K562 (cell line): ENCODE data around the gene ADORA2A. TPM values are rescaled to one million over a fixed set of nuclear protein-coding genes. Genes with fewer than 3 reads are reported as not detected.

Experiments used
- ATAC-seq: fragments of 200-7000 bp; cut with Tn5 transposase; 3 replicates; pipeline ENCODE4 v1.9.1; 2020; ENCODE audit warnings: moderate library complexity
- BruUV-seq: library from RNA; stranded (reverse); fragments of 400-500 nt; replicated peaks from 2 replicates; lab custom pipeline; 2021; lab: Mats Ljungman, UMichigan
- CTCF ChIA-PET: fragments of 300-600 bp; formaldehyde crosslinking; extraction: SDS; loops from one replicate; lab custom pipeline; 2021; ENCODE audit warnings: low intra/inter-chr PET ratio; lab: Yijun Ruan, JAX
- POLR2A ChIA-PET: fragments of 300-600, 350-650 bp; sonication (Branson Sonifier 250); formaldehyde crosslinking; extraction: SDS; loops from one replicate; lab custom pipeline; 2021; ENCODE audit warnings: antibody characterized with exemption, inconsistent platforms; lab: Yijun Ruan, JAX
- DNase-seq, 4 experiments: peaks; one replicate each; pipeline versions ENCODE4 v3.0.0 to v3.0.0-alpha.2; 2011 to 2018; ENCODE audit warnings: low spot score in 3 of 4, mixed read lengths in 3 of 4; ENCODE audit errors: extremely low read depth in 1 of 4
- FAIRE-seq: peaks from 2 replicates; lab custom pipeline; 2011; peaks lifted over from hg19 to GRCh38; lab: Jason Lieb, UNC
- H2AFZ ChIP-seq: 2 replicates; pipeline ENCODE4 v1.6.0; 2011; ENCODE audit warnings: low read depth, low read length, control low read depth, inconsistent platforms
- H3K27ac ChIP-seq: fragments of 200-600 bp; 3 replicates; pipeline ENCODE4 v1.8.0; 2011; ENCODE audit warnings: low read depth, mild to moderate bottlenecking, control low read depth, inconsistent platforms, low read length, moderate library complexity, mixed read lengths; ENCODE audit errors: extremely low read depth
- H3K27me3 ChIP-seq, 2 experiments: fragments of 300-600 bp in 1 of 2; 2 replicates in 1 of 2; 3 replicates in 1 of 2; pipeline versions ENCODE4 v1.6.0 to v1.8.0; 2011; ENCODE audit warnings: inconsistent platforms in 2 of 2, low read length in 2 of 2, mild to moderate bottlenecking in 1 of 2, mixed read lengths in 1 of 2, moderate library complexity in 1 of 2; ENCODE audit not compliant: control insufficient read depth in 2 of 2, insufficient read depth in 2 of 2
- H3K36me3 ChIP-seq: fragments of 300-600 bp; 3 replicates; pipeline ENCODE4 v1.8.0; 2011; ENCODE audit warnings: mild to moderate bottlenecking, low read length, inconsistent platforms; ENCODE audit not compliant: control insufficient read depth, insufficient read depth
- H3K4me1 ChIP-seq, 2 experiments: fragments of 200-600 bp in 1 of 2; replicated peaks in 1 of 2; 2 replicates in 1 of 2; 3 replicates in 1 of 2; pipeline versions ENCODE4 v1.5.1 to v1.8.0; 2011; ENCODE audit warnings: inconsistent platforms in 2 of 2, low read length in 2 of 2, mild to moderate bottlenecking in 1 of 2, mixed read lengths in 1 of 2, moderate library complexity in 1 of 2; ENCODE audit not compliant: control insufficient read depth in 2 of 2, insufficient read depth in 2 of 2
- H3K4me2 ChIP-seq: 2 replicates; pipeline ENCODE4 v1.6.1; 2011; ENCODE audit warnings: low read length, control low read depth, inconsistent platforms, mixed read lengths; ENCODE audit not compliant: insufficient read depth
- H3K4me3 ChIP-seq: fragments of 200-600 bp; sonication (generic), shearing (Covaris generic); 2 replicates; pipeline ENCODE4 v1.5.1; 2016; ENCODE audit warnings: control low read depth, inconsistent platforms
- H3K79me2 ChIP-seq: fragments of 200-600 bp; 3 replicates; pipeline ENCODE4 v1.8.0; 2011; ENCODE audit warnings: low read length, inconsistent platforms; ENCODE audit not compliant: control insufficient read depth, insufficient read depth
- H3K9ac ChIP-seq, 2 experiments: 2 replicates each; pipeline versions ENCODE4 v1.6.0 to v1.6.1; 2011; ENCODE audit warnings: low read depth in 2 of 2, low read length in 2 of 2, control low read depth in 1 of 2, inconsistent platforms in 1 of 2, mild to moderate bottlenecking in 1 of 2, mixed read lengths in 1 of 2; ENCODE audit not compliant: insufficient read depth in 1 of 2
- H3K9me1 ChIP-seq: one replicate; pipeline ENCODE4 v1.6.0; 2011; ENCODE audit warnings: inconsistent platforms, mild to moderate bottlenecking, low read length, moderate library complexity; ENCODE audit not compliant: control insufficient read depth, insufficient read depth
- H3K9me3 ChIP-seq: replicated peaks from 2 replicates; pipeline ENCODE4 v1.5.1; 2011; ENCODE audit warnings: low read depth, low read length, inconsistent platforms; ENCODE audit not compliant: control insufficient read depth, insufficient read depth
- H4K20me1 ChIP-seq: replicated peaks from 2 replicates; pipeline ENCODE4 v1.6.1; 2011; ENCODE audit warnings: low read length, inconsistent platforms, mixed read lengths; ENCODE audit not compliant: control insufficient read depth, insufficient read depth
- in situ Hi-C: fragments of 300-500 bp; cut with MboI; formaldehyde crosslinking; loops from 4 replicates; pipeline ENCODE4 v1.15.0; 2018; ENCODE audit warnings: inconsistent platforms, mixed read lengths
- intact Hi-C: fragments of 100-400 bp; cut with micrococcal nuclease; formaldehyde crosslinking; loops from 2 replicates; pipeline ENCODE4 v1.14.2; 2022
- polyA plus RNA-seq, 8 experiments: library from polyadenylated mRNA; depleted of rRNA in 4 of 8; stranded (reverse) in 5 of 8; unstranded in 3 of 8; fragments of >200 nt; fragmentation: Nextera tagmentation in 2 of 8; fragmentation: Illumina TruSeq in 1 of 8; extraction: Ambion mirVana in 2 of 8; extraction: Trizol in 1 of 8; gene quantifications; 2 replicates each; pipeline versions ENCODE4 v1.2.1 to v1.2.3, GENCODE V29; 2011 to 2014; ENCODE audit warnings: inconsistent platforms in 1 of 8, missing spikeins in 1 of 8
- total RNA-seq, 7 experiments: library from RNA; depleted of rRNA in 6 of 7; stranded (reverse); fragments of >200 nt in 6 of 7; fragmentation: Illumina TruSeq in 2 of 7; extraction: Trizol in 2 of 7; gene quantifications; 2 replicates each; pipeline versions ENCODE4 v1.2.1 to v1.2.3, GENCODE V29; 2011 to 2021; ENCODE audit warnings: low replicate concordance in 1 of 7
- TF ChIP-seq, protein P1 (sequence below): fragments of 450-650 bp; conservative IDR thresholded peaks from 2 replicates; pipeline ENCODE4 v1.6.1; 2016; ENCODE audit warnings: missing genetic modification characterization, low read depth, mild to moderate bottlenecking, control low read depth, missing compliant biosample characterization
- TF ChIP-seq, protein P2 (sequence below): fragments of 450-650 bp; IDR thresholded peaks from 2 replicates; pipeline ENCODE4 v1.6.1; 2016

The ADORA2A gene
- total and polyA plus RNA-seq, 9 of the 15 experiments (the other 6 are each of a cell fraction or from before 2014, with no cell fraction given): 0.15 to 2.1 (median 0.66) TPM; not detected in 2

DNA sequence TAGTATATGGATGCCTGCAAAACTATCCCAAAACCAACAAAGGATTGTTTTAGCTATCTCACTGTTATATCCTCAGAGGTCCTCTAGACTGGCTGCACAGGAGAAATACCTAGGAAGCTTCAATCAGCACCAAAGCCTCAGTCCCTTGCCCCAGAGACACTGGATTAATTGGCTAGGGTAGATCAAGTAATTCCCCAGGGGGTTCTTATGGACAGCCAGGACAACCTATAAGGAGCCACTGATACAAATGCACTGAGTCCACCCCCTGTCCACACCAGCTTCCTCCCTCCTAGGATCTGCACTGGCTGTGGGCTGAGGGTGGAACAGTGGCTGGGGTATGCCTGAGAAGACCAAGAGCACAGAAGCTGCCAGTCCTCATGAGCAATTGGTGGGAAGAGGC, 16.3 kb downstream of the ADORA2A start:
- Histone ChIP-seq H3K79me2 (no peaks in the 10 kb centered on the region), H2AFZ (no peak overlapping the region), H3K9ac (no peak overlapping the region), H3K27me3 (0 out of 5 replicates have a peak, but pooled peaks cover 0 to under 1% of the 10 kb centered on the region in 2 experiments), H3K9me1 (no peaks in the 10 kb centered on the region), H3K4me2 (no peak overlapping the region), H4K20me1 (no peaks in the 10 kb centered on the region), H3K36me3 (no peaks in the 10 kb centered on the region), H3K27ac (no peak overlapping the region), H3K9me3 (no peaks in the 10 kb centered on the region), H3K4me1 (peaks cover 16 to 21% of the 10 kb centered on the region in 2 experiments), H3K4me3 (no peak overlapping the region)
- POLR2A ChIA-PET: interaction anchor here (0.6 kb wide), 2 partner anchors 9 to 1274 kb away, joined by 3 read pairs; no protein-coding TSS in a partner anchor
- in situ Hi-C loops (no loop called here), intact Hi-C loops (no loop called here)
- no TSS peak for BruUV-seq
- TF ChIP-seq, protein P1, sequence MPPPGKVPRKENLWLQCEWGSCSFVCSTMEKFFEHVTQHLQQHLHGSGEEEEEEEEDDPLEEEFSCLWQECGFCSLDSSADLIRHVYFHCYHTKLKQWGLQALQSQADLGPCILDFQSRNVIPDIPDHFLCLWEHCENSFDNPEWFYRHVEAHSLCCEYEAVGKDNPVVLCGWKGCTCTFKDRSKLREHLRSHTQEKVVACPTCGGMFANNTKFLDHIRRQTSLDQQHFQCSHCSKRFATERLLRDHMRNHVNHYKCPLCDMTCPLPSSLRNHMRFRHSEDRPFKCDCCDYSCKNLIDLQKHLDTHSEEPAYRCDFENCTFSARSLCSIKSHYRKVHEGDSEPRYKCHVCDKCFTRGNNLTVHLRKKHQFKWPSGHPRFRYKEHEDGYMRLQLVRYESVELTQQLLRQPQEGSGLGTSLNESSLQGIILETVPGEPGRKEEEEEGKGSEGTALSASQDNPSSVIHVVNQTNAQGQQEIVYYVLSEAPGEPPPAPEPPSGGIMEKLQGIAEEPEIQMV (tag): no peak
- TF ChIP-seq, protein P2, sequence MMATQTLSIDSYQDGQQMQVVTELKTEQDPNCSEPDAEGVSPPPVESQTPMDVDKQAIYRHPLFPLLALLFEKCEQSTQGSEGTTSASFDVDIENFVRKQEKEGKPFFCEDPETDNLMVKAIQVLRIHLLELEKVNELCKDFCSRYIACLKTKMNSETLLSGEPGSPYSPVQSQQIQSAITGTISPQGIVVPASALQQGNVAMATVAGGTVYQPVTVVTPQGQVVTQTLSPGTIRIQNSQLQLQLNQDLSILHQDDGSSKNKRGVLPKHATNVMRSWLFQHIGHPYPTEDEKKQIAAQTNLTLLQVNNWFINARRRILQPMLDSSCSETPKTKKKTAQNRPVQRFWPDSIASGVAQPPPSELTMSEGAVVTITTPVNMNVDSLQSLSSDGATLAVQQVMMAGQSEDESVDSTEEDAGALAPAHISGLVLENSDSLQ: 0 out of 2 replicates have a peak, but pooled peaks have one; percentile 23
- CTCF ChIA-PET: no interaction called here
- FAIRE-seq: no peak
- ATAC-seq: no peak
- no peak for DNase-seq
